GM12878 (cell line): ENCODE measurements around the gene INHA. TPM values are rescaled to one million over a fixed set of nuclear protein-coding genes. Genes with fewer than 3 reads are reported as not detected.

Experiments
- ATAC-seq: fragments of 200-7000 bp; cut with Tn5 transposase; 3 replicates; pipeline ENCODE4 v1.9.1; 2020; ENCODE audit warnings: mild to moderate bottlenecking, moderate library complexity
- BruUV-seq: library from RNA; stranded (reverse); fragments of 400-500 nt; replicated peaks from 2 replicates; lab custom pipeline; 2021; lab: Mats Ljungman, UMichigan
- CTCF ChIA-PET: fragments of 300-600 bp; sonication (Branson Sonifier 250); formaldehyde crosslinking; extraction: SDS; loops from one replicate; lab custom pipeline; 2021; ENCODE audit warnings: inconsistent platforms; lab: Yijun Ruan, JAX
- POLR2A ChIA-PET: fragments of 350-600 bp; formaldehyde crosslinking; extraction: SDS; loops from one replicate; lab custom pipeline; 2021; ENCODE audit warnings: inconsistent platforms; lab: Charles Lee
- RAD21 ChIA-PET: fragments of 300-600 bp; sonication (Branson Sonifier 250); formaldehyde crosslinking; loops from one replicate; lab custom pipeline; 2023; ENCODE audit warnings: antibody characterized with exemption; ENCODE audit not compliant: unreplicated experiment; lab: Charles Lee
- SMC1A ChIA-PET: fragments of 300-600 bp; sonication (Branson Sonifier 250); formaldehyde crosslinking; loops from one replicate; lab custom pipeline; 2023; ENCODE audit not compliant: unreplicated experiment, uncharacterized antibody; lab: Charles Lee
- DNase-seq: peaks from one replicate; pipeline ENCODE4 v3.0.0-alpha.2; 2011; ENCODE audit warnings: low read depth, low spot score
- FAIRE-seq: peaks from 3 replicates; lab custom pipeline; 2011; peaks lifted over from hg19 to GRCh38; lab: Jason Lieb, UNC
- H2AFZ ChIP-seq: 2 replicates; pipeline ENCODE4 v1.6.0; 2011; ENCODE audit warnings: low read depth, low read length, control low read depth; ENCODE audit not compliant: control insufficient read depth
- H3K27ac ChIP-seq: 2 replicates; pipeline ENCODE4 v1.5.1; 2011; ENCODE audit warnings: control low read depth; ENCODE audit not compliant: control insufficient read depth, insufficient read depth
- H3K27me3 ChIP-seq, 2 experiments: replicated peaks in 1 of 2; 2 replicates each; pipeline versions ENCODE4 v1.6.0 to v1.6.1; 2011; ENCODE audit warnings: low read length in 1 of 2; ENCODE audit not compliant: control insufficient read depth in 2 of 2, insufficient read depth in 2 of 2
- H3K36me3 ChIP-seq, 2 experiments: 2 replicates each; pipeline ENCODE4 v1.5.1; 2011; ENCODE audit warnings: low read length in 1 of 2; ENCODE audit not compliant: control insufficient read depth in 2 of 2, insufficient read depth in 2 of 2
- H3K4me1 ChIP-seq: 2 replicates; pipeline ENCODE4 v1.6.1; 2011; ENCODE audit warnings: mild to moderate bottlenecking, low read length, moderate library complexity, mixed read lengths; ENCODE audit not compliant: control insufficient read depth, insufficient read depth
- H3K4me2 ChIP-seq: 2 replicates; pipeline ENCODE4 v1.6.0; 2011; ENCODE audit warnings: control low read depth; ENCODE audit not compliant: control insufficient read depth, insufficient read depth
- H3K4me3 ChIP-seq: fragments of 200-600 bp; sonication (generic); 2 replicates; pipeline ENCODE4 v1.5.1; 2016
- H3K79me2 ChIP-seq: 2 replicates; pipeline ENCODE4 v1.6.0; 2011; ENCODE audit warnings: low read length; ENCODE audit not compliant: control insufficient read depth, insufficient read depth
- H3K9ac ChIP-seq: 2 replicates; pipeline ENCODE4 v1.8.0; 2011; ENCODE audit warnings: low read length, control low read depth, mixed read lengths; ENCODE audit not compliant: control insufficient read depth, insufficient read depth
- H3K9me3 ChIP-seq: replicated peaks from 3 replicates; pipeline ENCODE4 v1.5.1; 2011; ENCODE audit warnings: mild to moderate bottlenecking, low read length; ENCODE audit not compliant: control insufficient read depth, insufficient read depth
- H4K20me1 ChIP-seq: 2 replicates; pipeline ENCODE4 v1.6.0; 2011; ENCODE audit not compliant: control insufficient read depth, insufficient read depth
- BHLHE40 ChIP-seq, 2 experiments: fragments of 450-650 bp in 1 of 2; IDR thresholded peaks; 2 replicates each; pipeline ENCODE4 v1.6.1; 2011 to 2017; ENCODE audit warnings: low read depth in 2 of 2, borderline replicate concordance in 1 of 2, improper control_type of control experiment in 1 of 2, low read length in 1 of 2, mild to moderate bottlenecking in 1 of 2
- RELB ChIP-seq: fragments of 450-650 bp; IDR thresholded peaks from 2 replicates; pipeline ENCODE4 v1.6.1; 2017; ENCODE audit warnings: low read depth, mild to moderate bottlenecking, moderate library complexity
- RUNX3 ChIP-seq: IDR thresholded peaks from 2 replicates; pipeline ENCODE4 v1.6.1; 2012; ENCODE audit warnings: low read length, inconsistent platforms
- SRF ChIP-seq, 2 experiments: IDR thresholded peaks; 2 replicates each; pipeline ENCODE4 v1.6.1; 2011; ENCODE audit warnings: low read depth in 2 of 2, low read length in 2 of 2, mild to moderate bottlenecking in 1 of 2, moderate library complexity in 1 of 2
- ZNF384 ChIP-seq: IDR thresholded peaks from 2 replicates; pipeline ENCODE4 v1.6.1; 2012; ENCODE audit warnings: low read depth, mild to moderate bottlenecking, low read length, improper control_type of control experiment, borderline replicate concordance
- ZSCAN29 ChIP-seq: fragments of 450-650 bp; IDR thresholded peaks from 2 replicates; pipeline ENCODE4 v1.6.1; 2017; ENCODE audit warnings: mild to moderate bottlenecking, moderate library complexity
- WGBS: methylation state at CpG from one replicate; pipeline ENCODE4 v1.1.6; 2016; ENCODE audit warnings: low lambda C conversion rate; ENCODE audit not compliant: insufficient replicate concordance, insufficient coverage; ENCODE audit errors: missing lambda C conversion rate; 5-methylcytosine and 5-hydroxymethylcytosine counted together
- in situ Hi-C: fragments of 300-500 bp; cut with MboI; formaldehyde crosslinking; loops from 9 replicates; pipeline ENCODE4 v1.14.3; 2018; ENCODE audit warnings: mixed read lengths
- intact Hi-C: fragments of 100-400 bp; cut with micrococcal nuclease; formaldehyde crosslinking; loops from one replicate; pipeline ENCODE4 v1.14.2; 2022; ENCODE audit not compliant: unreplicated experiment
- polyA plus RNA-seq, 11 experiments: library from polyadenylated mRNA; depleted of rRNA in 4 of 11; unstranded in 6 of 11; stranded (reverse) in 5 of 11; fragments of >200 nt; fragmentation: Nextera tagmentation in 4 of 11; fragmentation: Illumina TruSeq in 1 of 11; extraction: Ambion mirVana in 4 of 11; extraction: Trizol in 1 of 11; gene quantifications; 1 replicate in 1 of 11; 2 replicates in 10 of 11; pipeline versions ENCODE4 v1.2.1 to v1.2.3, GENCODE V29; 2011 to 2016; ENCODE audit warnings: inconsistent platforms in 2 of 11, missing spikeins in 2 of 11, low read depth in 1 of 11
- total RNA-seq, 4 experiments: library from RNA; depleted of rRNA in 3 of 4; stranded (reverse); fragments of >200 nt in 3 of 4; fragmentation: Illumina TruSeq in 1 of 4; extraction: Trizol in 1 of 4; gene quantifications; 2 replicates each; pipeline versions ENCODE4 v1.2.1 to v1.2.3, GENCODE V29; 2013 to 2021
- TF ChIP-seq, protein P1 (sequence below): IDR thresholded peaks from 2 replicates; pipeline ENCODE4 v1.6.1; 2011; ENCODE audit warnings: low read depth, mild to moderate bottlenecking, low read length, moderate library complexity, borderline replicate concordance; ENCODE audit errors: extremely low read depth
- TF ChIP-seq, protein P2 (sequence below): fragments of 450-650 bp; IDR thresholded peaks from 2 replicates; pipeline ENCODE4 v1.6.1; 2017; ENCODE audit warnings: mild to moderate bottlenecking, moderate library complexity

Gene INHA
- total and polyA plus RNA-seq, 10 of the 15 experiments (the other 5 are each of a cell fraction or from before 2014, with no cell fraction given), result not detected

GRCh38 chr2:219612577-219613286 is 40.6 kb downstream of the INHA start:
- no peak for DNase-seq
- ChIA-PET CTCF (no interaction called here), RAD21 (interaction anchor here (0.6 to 1.8 kb wide), 2 partner anchors 15 to 779 kb away, joined by 3 to 5 read pairs; partner anchors contain the start of gene STK11IP), POLR2A (no interaction called here), SMC1A (no interaction called here)
- no TSS peak for BruUV-seq
- H3K9ac ChIP-seq, result no peak overlapping the region
- no peaks in the 10 kb centered on the region for H4K20me1 ChIP-seq
- in situ Hi-C loops (no loop called here), intact Hi-C loops (no loop called here)
- H3K4me3 ChIP-seq, result no peak overlapping the region
- H3K4me2 ChIP-seq, result no peak overlapping the region
- WGBS, result 63% methylated on average over 14 of the region's 15 CpGs
- peaks cover 0 to 2% of the 10 kb centered on the region in 2 experiments; a peak in 2 of 4 replicates for H3K36me3 ChIP-seq
- peak; percentile 72 for ATAC-seq
- no peak overlapping the region for H3K27ac ChIP-seq
- FAIRE-seq, result no peak
- H3K4me1 ChIP-seq, result 0 out of 2 replicates have a peak, but pooled peaks cover 4% of the 10 kb centered on the region
- no peaks in the 10 kb centered on the region for H3K79me2 ChIP-seq
- TF ChIP-seq ZNF384 (no peak), BHLHE40 (IDR thresholded peaks at IDR 0.05; ENCODE audit: borderline replicate concordance in 1 of 2, low read depth in 2 of 2, low read length in 1 of 2) (peak; percentile 12 to 65; a peak in 1 of 4 replicates), RUNX3 (peak; percentile 68)
- no peak overlapping the region for H2AFZ ChIP-seq
- H3K9me3 ChIP-seq, result no peaks in the 10 kb centered on the region
- H3K27me3 ChIP-seq, result no peaks in the 10 kb centered on the region

DNA sequence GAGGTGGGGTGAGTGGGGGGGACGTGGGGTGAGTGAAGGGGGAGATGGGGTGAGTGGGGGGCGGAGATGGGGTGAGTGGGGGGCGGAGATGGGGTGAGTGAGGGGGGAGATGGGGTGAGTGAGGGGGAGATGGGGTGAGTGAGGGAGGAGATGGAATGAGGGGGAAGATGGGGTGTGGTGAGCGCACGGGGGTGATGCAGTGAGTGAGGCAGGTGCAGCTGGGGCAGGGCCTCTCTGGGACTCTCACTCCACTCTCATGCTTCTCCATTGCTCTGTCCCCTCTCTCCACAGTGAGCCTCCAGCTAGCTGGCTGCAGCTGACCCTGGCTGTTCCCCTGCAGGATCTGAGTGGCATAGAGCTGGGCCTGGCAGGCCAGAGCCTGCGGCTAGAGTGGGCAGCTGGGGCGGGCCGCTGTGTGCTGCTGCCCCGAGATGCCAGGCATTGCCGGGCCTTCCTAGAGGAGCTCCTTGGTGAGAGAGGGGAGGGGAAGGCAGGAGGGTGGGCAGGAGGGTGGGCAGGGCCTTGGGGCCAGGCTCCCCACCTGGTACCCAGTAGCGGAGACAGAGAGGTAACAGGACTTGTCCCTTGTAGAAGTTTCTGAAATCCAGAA is 41.5 kb downstream of the INHA start:
- in situ Hi-C loops, result no loop called here
- WGBS, result 100% methylated on average over 8 of the region's 11 CpGs
- TF ChIP-seq, protein P1, sequence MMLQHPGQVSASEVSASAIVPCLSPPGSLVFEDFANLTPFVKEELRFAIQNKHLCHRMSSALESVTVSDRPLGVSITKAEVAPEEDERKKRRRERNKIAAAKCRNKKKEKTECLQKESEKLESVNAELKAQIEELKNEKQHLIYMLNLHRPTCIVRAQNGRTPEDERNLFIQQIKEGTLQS, result no peak
- TF ChIP-seq ZSCAN29, result no peak
- no peak for TF ChIP-seq RELB
- no peak for TF ChIP-seq SRF (IDR thresholded peaks at IDR 0.05; ENCODE audit: low read depth in 2 of 2, low read length in 2 of 2)
- TF ChIP-seq, protein P2, sequence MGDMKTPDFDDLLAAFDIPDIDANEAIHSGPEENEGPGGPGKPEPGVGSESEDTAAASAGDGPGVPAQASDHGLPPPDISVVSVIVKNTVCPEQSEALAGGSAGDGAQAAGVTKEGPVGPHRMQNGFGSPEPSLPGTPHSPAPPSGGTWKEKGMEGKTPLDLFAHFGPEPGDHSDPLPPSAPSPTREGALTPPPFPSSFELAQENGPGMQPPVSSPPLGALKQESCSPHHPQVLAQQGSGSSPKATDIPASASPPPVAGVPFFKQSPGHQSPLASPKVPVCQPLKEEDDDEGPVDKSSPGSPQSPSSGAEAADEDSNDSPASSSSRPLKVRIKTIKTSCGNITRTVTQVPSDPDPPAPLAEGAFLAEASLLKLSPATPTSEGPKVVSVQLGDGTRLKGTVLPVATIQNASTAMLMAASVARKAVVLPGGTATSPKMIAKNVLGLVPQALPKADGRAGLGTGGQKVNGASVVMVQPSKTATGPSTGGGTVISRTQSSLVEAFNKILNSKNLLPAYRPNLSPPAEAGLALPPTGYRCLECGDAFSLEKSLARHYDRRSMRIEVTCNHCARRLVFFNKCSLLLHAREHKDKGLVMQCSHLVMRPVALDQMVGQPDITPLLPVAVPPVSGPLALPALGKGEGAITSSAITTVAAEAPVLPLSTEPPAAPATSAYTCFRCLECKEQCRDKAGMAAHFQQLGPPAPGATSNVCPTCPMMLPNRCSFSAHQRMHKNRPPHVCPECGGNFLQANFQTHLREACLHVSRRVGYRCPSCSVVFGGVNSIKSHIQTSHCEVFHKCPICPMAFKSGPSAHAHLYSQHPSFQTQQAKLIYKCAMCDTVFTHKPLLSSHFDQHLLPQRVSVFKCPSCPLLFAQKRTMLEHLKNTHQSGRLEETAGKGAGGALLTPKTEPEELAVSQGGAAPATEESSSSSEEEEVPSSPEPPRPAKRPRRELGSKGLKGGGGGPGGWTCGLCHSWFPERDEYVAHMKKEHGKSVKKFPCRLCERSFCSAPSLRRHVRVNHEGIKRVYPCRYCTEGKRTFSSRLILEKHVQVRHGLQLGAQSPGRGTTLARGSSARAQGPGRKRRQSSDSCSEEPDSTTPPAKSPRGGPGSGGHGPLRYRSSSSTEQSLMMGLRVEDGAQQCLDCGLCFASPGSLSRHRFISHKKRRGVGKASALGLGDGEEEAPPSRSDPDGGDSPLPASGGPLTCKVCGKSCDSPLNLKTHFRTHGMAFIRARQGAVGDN, result no peak

More for the DNA sequence above, 41.5 kb downstream of the INHA start:
- no peak for DNase-seq
- Histone ChIP-seq H3K27ac (no peak overlapping the region), H4K20me1 (no peaks in the 10 kb centered on the region), H3K36me3 (peaks cover 0 to 2% of the 10 kb centered on the region in 2 experiments; a peak in 2 of 4 replicates), H3K9ac (no peak overlapping the region), H3K9me3 (no peaks in the 10 kb centered on the region), H2AFZ (no peak overlapping the region), H3K4me3 (no peak overlapping the region), H3K79me2 (no peaks in the 10 kb centered on the region), H3K4me2 (no peak overlapping the region), H3K4me1 (0 out of 2 replicates have a peak, but pooled peaks cover 4% of the 10 kb centered on the region), H3K27me3 (no peaks in the 10 kb centered on the region)
- ChIA-PET RAD21 (interaction anchor here (1.8 kb wide), 1 partner anchor 16 kb away, joined by 5 read pairs; the partner anchor contains the start of gene STK11IP), CTCF (no interaction called here), SMC1A (no interaction called here), POLR2A (no interaction called here)
- no peak for ATAC-seq
- BruUV-seq, result no TSS peak
- no peak for FAIRE-seq
- intact Hi-C loops, result no loop called here
